ENCODE data around the gene NRXN2.
"Not testable (repeated sequence)": the region's sequence is repeated elsewhere in the genome, so short reads cannot be mapped to it uniquely, and the experiment has no call there.

The NRXN2 gene

GRCh38 chr11:64564947-64565889 is 157.8 kb downstream of the NRXN2 start:
- DNase-seq (ENCODE audit: low read depth), result no peak

GRCh38 chr11:64564419-64564818 is 158.6 kb downstream of the NRXN2 start:
- no peak for DNase-seq (ENCODE audit: low read depth)

GRCh38 chr11:64563966-64564365 is 159.0 kb downstream of the NRXN2 start:
- DNase-seq (ENCODE audit: low read depth), result no peak

GRCh38 chr11:64562723-64563351 is 160.2 kb downstream of the NRXN2 start:
- DNase-seq (ENCODE audit: low read depth), result no peak

GRCh38 chr11:64561984-64562722 is 160.8 kb downstream of the NRXN2 start:
- DNase-seq (ENCODE audit: low read depth), result no peak

GRCh38 chr11:64561429-64561828 is 161.6 kb downstream of the NRXN2 start:
- not testable (repeated sequence) for DNase-seq (ENCODE audit: low read depth)

GRCh38 chr11:64560941-64561340 is 162.1 kb downstream of the NRXN2 start:
- DNase-seq (ENCODE audit: low read depth), result no peak

- DNase-seq (ENCODE audit: low read depth), result no peak
Observed at GRCh38 chr11:64560139-64560771, 162.7 kb downstream of the NRXN2 start.

GRCh38 chr11:64559351-64560138 is 163.5 kb downstream of the NRXN2 start:
- DNase-seq (ENCODE audit: low read depth), result no peak

- no peak for DNase-seq (ENCODE audit: low read depth)
Observed at GRCh38 chr11:64558869-64559268, 164.1 kb downstream of the NRXN2 start.

GRCh38 chr11:64558065-64558745 is 164.8 kb downstream of the NRXN2 start:
- no peak for DNase-seq (ENCODE audit: low read depth)

GRCh38 chr11:64556721-64557250 is 166.2 kb downstream of the NRXN2 start:
- DNase-seq (ENCODE audit: low read depth), result no peak
